GM18526 (cell line): ENCODE data around the gene TANGO6.

Source experiments
- POLR2A ChIP-seq: IDR thresholded peaks from 3 replicates; pipeline ENCODE4 v1.6.1; 2011; ENCODE audit not compliant: insufficient read length; ENCODE audit errors: extremely low read depth

Gene TANGO6

DNA sequence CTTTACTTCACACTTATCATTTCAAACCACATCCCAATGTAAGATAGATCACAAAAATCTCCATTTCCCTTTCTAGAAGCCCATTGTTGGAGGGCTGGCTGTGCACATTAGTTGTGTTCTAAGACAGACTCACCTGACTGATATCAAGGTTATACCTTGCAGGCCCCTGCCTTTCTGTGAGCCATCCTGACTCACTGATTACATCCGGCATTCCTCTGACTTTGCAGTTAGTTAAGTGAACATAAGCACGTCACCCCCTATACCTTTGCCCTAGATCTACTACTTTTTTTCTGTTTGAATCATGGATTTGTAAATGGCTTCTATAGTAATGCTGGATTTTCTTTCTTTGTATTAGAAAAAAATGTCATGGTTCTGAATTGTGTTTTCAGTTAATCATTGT is 78.3 kb downstream of the TANGO6 start:
- no peak for TF ChIP-seq POLR2A

DNA sequence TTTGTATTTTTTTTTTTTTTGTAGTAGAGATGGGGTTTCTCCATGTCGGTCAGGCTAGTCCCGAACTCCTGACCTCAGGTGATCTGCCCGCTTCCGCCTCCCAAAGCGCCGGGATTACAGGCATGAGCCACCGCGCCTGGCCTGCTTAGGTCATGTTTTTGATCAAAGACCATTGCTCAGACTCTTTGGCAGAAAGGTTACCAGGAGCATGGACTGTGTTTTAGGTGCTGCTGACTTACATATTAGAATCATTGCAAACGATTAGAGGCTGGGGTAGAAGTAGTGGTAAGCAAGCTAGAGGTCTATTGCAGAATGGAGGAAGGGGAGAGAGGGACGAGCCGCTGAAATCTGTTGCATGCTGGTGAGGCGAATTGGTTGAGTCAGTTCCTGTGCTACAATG is 79.8 kb downstream of the TANGO6 start:
- no peak for TF ChIP-seq POLR2A

DNA sequence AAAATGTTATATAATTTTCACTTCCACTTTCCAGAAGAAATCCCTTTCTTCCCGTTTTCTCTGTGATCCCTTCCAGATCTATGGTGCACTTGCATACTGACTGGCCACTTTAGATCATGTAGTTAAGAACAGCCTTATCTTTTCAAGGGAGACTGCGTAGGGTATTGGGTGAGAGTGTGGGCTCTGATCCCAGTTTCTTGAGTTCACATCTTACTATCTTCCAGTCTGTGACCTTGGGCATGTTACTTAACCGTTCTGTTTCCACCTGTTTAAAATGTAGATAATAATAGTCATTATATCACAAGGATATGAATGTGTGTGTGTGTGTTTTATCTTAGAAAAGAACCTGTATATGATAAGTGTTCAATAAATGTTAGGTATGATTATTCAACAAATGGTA is 83.7 kb downstream of the TANGO6 start:
- no peak for TF ChIP-seq POLR2A

DNA sequence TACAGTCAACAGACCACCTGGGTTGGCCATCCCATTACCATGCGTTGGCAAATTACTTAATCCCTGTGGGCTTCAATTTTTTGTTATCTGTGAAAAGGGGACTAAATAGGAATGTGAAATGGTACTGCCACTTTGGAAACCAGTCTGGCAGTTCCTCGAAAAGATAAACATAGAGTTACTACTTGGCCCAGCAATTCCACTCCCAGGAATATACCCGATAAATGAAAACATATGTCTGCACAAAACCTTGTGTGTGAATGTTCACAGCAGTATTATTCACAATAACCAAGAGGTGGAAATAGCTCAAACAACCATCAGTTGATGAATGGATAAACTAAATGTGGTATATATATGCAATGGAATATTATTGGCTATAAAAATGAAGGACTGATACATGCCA is 87.9 kb downstream of the TANGO6 start:
- TF ChIP-seq POLR2A, result no peak

DNA sequence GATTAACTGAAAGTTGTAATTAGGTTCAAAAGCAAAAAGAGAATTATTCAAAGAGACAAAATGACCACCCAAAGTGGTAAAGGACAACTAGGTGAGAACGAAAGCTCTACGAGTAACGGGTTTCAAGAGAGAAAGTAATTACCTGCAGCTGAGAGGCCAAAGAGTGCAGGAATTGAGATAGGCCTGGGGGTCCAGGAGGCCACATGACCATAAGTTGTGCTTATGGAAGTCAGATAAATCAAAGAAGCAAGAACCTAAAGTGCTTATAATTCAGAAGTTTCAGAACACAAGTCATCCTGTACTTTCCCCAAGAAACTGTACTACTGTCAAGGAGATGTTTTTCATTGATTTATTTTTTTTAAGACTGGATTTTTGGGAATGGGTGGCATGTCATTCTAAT is 91.1 kb downstream of the TANGO6 start:
- TF ChIP-seq POLR2A, result no peak

DNA sequence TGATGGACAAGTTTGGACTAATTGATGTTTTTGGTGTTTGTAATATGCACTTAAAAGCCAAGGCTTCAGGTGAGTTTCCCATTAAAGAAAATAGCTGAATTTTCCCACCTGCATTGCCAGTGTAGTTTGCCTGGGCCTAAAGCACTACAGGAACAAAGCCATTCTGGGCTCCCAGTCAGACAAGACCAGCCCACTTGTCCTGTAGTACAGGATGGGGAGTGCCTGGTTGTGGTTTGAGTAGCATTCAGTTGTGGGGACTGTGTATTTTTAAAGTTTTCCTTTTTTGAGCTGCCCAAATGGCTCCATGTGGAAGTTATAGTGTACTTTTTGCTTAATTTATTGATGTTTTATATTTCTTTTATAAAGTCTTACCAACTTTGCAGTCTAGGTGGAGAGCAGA is 91.7 kb downstream of the TANGO6 start:
- no peak for TF ChIP-seq POLR2A

DNA sequence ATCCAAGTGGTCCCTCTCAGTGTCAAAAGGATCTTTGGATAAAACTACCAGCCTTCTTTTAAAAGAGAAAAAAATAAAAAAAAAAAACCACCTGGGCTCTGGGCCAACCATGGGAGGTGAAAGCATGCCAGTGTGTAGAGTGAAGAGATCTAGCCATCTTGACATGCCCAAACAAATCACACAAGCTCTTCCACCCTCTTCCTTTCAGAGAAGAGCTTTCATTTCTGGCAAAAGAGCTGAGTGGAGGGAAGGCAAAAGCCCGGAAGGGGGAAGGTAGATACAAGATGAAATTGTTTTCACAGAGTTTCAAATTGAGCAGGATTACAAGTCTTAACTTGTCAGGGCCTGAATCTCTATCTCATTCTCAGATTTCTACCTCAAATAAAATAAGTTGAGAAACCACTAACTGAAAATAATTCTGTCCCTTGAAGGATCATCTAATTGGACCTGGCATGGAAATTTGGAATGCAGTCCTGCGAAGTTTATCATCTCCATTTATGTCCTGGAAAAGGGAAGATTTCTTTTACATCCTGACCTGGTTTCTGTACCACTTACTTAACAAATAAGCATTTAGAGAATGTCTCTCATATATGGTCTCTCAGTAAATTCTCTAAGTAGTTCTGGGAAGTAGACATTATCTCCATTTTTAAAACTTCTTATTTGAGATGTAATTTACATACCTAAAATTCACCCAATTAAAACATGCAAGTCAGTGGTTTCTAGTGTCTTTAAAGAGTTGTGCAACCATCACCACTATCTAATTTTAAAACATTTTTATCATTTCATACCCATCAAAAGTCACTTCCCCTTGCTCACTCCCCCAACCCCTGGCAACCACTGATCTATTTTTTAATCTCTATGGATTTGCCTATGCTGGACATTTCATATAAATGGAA is 93.7 kb downstream of the TANGO6 start:
- no peak for TF ChIP-seq POLR2A

DNA sequence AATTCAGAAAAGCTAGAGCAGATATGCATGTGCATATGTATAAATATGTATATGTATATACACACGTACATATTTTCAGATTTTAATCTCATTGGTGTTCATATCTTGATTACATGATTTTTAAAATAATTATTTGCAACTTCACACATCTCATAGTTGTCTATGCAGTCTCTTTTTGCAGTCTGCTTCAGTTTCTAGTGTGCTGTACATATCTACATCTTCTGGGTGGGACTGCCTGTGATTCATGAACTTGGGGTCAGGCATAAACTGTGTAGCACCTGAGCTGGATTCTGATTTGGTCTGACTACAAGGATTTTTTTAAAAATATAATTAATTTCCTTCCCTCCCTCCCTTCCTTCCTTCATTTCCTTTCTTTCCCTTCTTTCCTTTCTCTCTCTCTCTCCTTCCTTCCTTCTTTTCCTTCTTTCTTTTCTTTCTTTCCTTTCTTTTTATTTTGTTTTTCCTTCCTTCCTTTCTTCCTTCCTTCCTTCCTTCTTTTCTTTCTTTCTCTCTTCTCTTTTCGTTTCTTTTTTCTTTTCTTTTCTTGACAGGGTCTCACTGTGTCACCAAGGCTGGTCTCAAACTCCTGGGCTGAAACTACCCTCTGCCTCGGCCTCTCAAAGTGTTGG is 96.5 kb downstream of the TANGO6 start:
- no peak for TF ChIP-seq POLR2A

DNA sequence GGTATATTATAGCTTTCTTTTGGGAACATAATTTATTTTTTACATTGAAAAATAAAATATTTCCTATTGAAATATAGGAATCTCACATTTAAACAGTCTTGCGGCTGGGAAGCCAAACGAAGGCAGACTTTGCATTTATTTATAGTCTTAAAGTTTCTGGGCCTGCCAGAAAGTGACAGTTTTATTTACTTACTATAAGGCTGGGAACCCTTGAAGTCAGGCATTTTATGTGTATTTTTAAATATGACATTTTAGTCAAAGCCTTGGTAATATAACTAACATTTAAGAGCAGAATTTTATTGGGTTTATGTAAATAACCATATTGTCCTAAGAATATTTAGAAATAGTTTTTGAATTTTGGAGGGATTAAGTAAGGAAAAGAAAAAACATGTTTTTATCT is 97.5 kb downstream of the TANGO6 start:
- TF ChIP-seq POLR2A, result no peak

DNA sequence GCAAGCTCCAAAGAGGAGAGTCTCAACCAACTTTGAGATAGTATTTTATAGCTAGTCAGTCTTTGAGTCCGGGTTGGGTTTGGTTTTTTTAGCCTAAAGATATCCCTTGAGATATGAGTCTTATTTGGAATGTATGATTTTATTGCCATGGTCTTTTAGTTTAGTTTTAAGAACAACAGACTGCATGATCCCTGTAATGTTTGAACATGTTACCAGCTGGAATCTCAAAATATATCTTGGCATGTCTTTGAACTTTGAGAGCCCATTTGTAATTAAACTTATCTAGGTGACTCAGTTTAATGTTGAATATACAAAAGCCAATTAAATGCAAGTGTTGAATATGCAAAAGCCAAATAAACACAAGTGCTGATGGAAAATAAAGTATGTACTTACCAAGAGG is 100.6 kb downstream of the TANGO6 start:
- no peak for TF ChIP-seq POLR2A

DNA sequence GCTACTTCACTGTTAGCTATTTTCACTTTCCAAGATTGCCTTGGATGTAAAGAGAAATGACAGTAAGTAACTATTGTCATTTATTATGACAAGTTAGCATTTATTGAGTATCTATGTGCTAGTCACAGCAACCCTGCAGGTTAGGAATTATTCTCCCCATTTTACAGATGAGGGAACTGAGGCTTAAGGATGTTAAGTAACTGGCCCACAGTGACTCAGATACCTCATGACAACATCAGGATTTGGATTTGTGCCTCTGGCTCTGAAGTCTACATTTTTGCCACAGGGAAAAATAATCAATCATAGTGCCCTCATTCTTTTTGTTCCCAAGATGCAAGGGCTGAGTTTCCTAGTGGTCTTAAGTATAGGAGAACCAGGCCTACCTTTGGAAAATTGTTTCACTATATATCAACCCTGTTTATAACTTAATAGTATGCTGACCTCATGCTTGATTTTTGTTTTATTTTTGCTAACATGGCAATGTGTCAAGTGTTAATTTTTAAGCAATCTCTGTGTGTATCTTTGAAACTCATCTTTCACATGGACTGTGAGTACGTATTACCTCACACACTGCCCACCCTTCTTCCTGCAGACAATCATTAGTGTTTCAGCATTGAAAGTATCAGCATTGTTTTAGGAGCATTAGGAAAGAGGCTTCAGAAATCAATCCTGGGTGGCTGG is 105.0 kb downstream of the TANGO6 start:
- TF ChIP-seq POLR2A, result no peak

DNA sequence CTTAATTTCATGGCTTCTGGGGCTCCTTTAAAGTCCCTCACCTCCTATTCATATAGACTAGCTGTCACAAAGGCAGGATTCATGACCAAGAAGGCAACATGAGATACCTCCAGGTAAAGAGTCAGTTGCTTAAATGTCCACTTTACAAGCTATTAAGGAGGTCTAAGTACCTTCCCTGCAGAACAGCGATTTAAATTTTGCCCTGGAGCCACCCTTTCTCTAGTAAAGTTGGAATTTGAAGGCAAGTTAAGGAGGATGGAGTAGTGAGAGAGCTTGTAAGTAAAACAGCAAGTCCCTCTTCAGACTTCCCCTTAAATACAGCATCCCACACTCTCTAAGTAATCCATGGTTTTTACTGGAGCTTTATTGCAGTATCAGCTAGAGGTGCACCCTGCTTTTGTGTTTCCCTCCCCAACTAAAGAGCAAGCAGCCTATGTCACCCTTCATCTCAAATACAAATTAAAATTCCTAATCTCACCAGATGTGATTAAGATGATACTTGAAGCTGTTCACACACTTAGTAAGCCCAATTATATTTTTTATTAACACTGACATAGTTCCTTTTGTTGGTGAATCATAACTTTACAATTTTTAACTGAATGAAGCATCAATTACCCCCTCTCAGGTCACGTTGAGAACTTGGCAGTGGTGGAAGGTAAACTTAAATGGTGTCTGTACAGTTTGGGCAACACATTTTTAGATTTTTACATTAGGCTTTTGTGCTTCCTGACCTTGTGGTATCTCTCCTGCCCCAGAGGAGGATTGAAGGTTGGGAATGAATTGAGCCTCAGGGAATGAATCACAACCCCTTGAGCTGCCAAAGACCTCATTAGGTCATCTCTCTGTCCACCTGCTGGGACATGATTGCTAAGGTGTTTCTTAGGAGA is 108.9 kb downstream of the TANGO6 start:
- TF ChIP-seq POLR2A, result no peak

DNA sequence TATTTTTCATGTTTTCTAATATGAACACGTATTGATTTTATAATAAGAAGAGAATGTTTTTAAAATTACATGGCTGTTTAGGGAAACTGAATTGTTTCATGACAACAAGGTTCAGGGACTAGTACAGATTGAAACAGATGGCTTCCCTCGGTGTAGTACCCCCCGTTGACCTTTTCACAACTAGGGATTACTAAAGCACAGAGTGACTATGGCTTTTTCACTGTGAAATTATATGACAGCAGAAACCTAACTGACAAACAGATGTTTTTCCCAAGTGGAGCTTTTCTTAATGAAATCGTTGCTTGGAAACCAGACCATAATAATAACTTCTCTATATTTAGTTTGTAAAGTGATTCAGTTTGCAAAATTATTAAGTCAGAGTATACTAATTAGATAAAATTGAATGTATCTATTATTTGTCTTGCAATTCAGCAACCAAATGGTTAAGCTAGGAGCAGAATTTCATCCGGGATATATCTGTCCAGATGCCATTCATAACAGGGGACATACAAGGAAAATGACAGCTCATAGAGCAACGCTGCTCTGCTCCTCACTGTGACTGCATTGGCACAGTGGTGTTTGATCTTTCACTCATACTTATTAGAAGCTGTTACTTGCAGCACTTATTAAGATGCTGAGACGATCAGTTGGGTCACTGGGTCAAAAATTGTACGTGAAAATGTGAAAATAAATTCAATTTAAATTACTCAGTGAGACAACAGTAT is 111.7 kb downstream of the TANGO6 start:
- TF ChIP-seq POLR2A, result no peak

DNA sequence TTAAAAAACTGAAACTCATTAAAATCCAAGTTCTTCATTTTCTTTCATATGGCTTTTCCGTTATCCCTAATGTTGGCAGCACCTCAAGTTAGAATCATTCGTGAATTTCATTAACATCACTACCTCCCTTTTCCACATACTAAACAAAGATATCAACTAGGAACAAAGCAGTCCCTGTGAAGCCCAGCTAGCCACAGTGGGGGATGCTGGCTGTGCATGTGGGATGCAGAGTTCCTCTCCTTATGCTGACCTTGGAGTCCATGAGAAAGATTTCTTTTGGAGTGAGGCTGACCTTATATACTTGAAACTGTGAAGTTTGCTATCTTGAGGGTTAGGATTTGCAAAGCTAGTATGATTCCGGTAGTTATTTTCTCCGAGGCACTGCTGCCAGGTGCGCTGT is 117.6 kb downstream of the TANGO6 start:
- TF ChIP-seq POLR2A, result no peak

DNA sequence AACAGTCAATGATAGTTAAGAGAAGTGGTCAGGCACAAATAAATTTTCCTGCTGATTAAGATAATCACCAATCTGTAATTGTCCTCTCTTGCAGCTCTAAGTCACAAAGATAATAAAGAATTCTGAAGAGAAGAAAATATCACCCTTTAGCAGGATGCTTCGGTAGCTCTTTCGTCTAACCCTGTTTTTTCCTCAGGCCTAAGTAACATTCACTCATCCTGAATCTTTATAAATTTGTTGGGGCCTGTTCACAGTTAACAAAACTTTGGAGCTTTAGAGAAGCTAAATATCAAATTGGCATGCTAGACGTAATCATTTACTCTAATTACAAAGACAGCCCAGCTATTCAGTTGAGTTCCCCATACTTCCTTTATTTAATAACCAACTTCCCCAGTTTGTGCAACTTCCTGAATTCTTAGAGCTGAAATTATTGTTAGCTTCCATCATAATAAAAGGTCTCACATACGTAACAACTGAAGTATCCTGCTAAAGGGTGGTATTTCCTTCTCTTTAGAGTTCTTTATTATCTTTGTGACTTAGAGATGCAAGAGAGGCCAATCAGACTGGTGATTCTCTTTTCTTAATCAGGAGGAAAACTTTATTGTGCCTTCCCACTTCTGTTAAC is 118.6 kb downstream of the TANGO6 start:
- TF ChIP-seq POLR2A, result no peak

DNA sequence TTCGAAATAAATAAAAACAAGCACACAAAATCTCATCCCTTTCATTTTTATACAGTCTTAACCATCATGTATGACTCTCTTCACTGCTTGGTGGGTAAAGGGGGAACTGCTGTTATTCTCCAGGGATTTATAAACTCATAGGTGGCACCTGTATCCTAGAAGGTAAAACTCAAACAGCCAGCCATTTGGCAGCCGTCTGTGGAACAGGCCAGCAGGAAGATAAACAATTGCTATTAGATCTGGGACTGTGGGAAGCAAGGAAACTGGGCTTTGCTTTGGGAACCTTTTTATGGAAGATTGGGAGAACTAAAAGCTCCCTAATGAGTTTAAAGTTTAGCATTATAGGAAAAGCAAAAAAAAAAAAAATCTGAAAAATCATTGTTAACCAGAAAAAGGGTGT is 126.0 kb downstream of the TANGO6 start:
- TF ChIP-seq POLR2A, result no peak
